ENCODE measurements around the gene METAP1. TPM values are rescaled to one million over a fixed set of nuclear protein-coding genes. Genes with fewer than 3 reads are reported as not detected.

The METAP1 gene
- total and polyA plus RNA-seq, 2 of the 8 experiments (the other 6 are each of a cell fraction or from before 2014, with no cell fraction given) = 50.6 to 85.2 TPM

GRCh38 chr4:99002279-99002678, 6.8 kb downstream of the METAP1 start:
- WGBS, 2 experiments (ENCODE audit: extremely low coverage in 1 of 2, insufficient coverage in 1 of 2, insufficient read length in 1 of 2, insufficient replicate concordance in 2 of 2, low coverage in 1 of 2, low lambda C conversion rate in 2 of 2, missing lambda C conversion rate in 1 of 2) = 79% methylated on average over 3 of the region's 3 CpGs; no CpG with 5 or more reads in 1 of the 2 experiments
- H2BK15ac ChIP-seq (ENCODE audit: low read length) = no peak overlapping the region
- peaks cover 5% of the 10 kb centered on the region; the same call in 1 of the 2 replicates for H3K79me1 ChIP-seq (ENCODE audit: low read depth, low read length)
- H4K8ac ChIP-seq (ENCODE audit: extremely low read depth, insufficient read depth, low read length) = no peak overlapping the region
- no peak for TF ChIP-seq SIN3A (conservative IDR thresholded peaks at IDR 0.05 in 1 of 2, IDR thresholded peaks at IDR 0.05 in 1 of 2; ENCODE audit: low read depth in 1 of 2, low read length in 2 of 2)
- TF ChIP-seq EZH2 (IDR thresholded peaks at IDR 0.05; ENCODE audit: low read depth, low read length, severe bottlenecking) = no peak
- FAIRE-seq (no peak), DNase-seq (ENCODE audit: low read depth in 1 of 2, low spot score in 2 of 2) (no peak)
- H2AK5ac ChIP-seq (ENCODE audit: low read depth, low read length) = no peak overlapping the region
- no peak overlapping the region for H2AFZ ChIP-seq (ENCODE audit: low read length)
- H3K36me3 ChIP-seq (ENCODE audit: control insufficient read depth in 2 of 4, insufficient read depth in 4 of 4, low read length in 3 of 4) = no peaks in the 10 kb centered on the region
- no peak overlapping the region for H4K91ac ChIP-seq (replicated peaks; ENCODE audit: insufficient read length, low read length)
- H2BK12ac ChIP-seq (ENCODE audit: low read depth, low read length) = no peak overlapping the region
- H3K4me1 ChIP-seq (replicated peaks in 1 of 4; ENCODE audit: control insufficient read depth in 3 of 4, insufficient read depth in 4 of 4, low read length in 3 of 4) = peaks cover 0 to 13% (median 8%) of the 10 kb centered on the region in 4 experiments; a peak in 5 of 7 replicates
- H3K56ac ChIP-seq (replicated peaks; ENCODE audit: insufficient read length, low read depth, low read length) = no peak overlapping the region
- no peaks in the 10 kb centered on the region for H3K27me3 ChIP-seq (replicated peaks in 1 of 4; ENCODE audit: control insufficient read depth in 3 of 4, extremely low read depth in 1 of 4, insufficient read depth in 3 of 4, low read length in 3 of 4)
- H3K4ac ChIP-seq (replicated peaks; ENCODE audit: insufficient read length, low read depth, low read length) = no peak overlapping the region
- POLR2A ChIA-PET (ENCODE audit: partially characterized antibody) = interaction anchor here (0.9 kb wide), 1 partner anchor 10 kb away, joined by 3 read pairs; no protein-coding TSS in a partner anchor
- H3K4me2 ChIP-seq (ENCODE audit: insufficient read depth in 1 of 2, low read depth in 2 of 2, low read length in 2 of 2) = no peak overlapping the region
- H3K27ac ChIP-seq (ENCODE audit: low read depth, low read length) = no peak overlapping the region
- no peak overlapping the region for H3K23ac ChIP-seq (ENCODE audit: insufficient read length)
- peaks cover 23 to 29% of the 10 kb centered on the region in 2 experiments for H4K20me1 ChIP-seq (replicated peaks in 1 of 2; ENCODE audit: control insufficient read depth in 1 of 2, insufficient read depth in 2 of 2, low read length in 2 of 2)
- no peak overlapping the region for H3K4me3 ChIP-seq (ENCODE audit: extremely low read depth in 1 of 4, insufficient read depth in 2 of 4, low read depth in 3 of 4, low read length in 4 of 4)
- H4K5ac ChIP-seq (ENCODE audit: insufficient read length, low read depth, low read length) = no peak overlapping the region
- no peaks in the 10 kb centered on the region for H3K23me2 ChIP-seq (ENCODE audit: low read depth, low read length)
- CTCF ChIA-PET (ENCODE audit: partially characterized antibody) = interaction anchor here (0.6 to 2.5 kb wide), 2 partner anchors 54 to 436 kb away, joined by 3 to 11 read pairs; no protein-coding TSS in a partner anchor
- no peak overlapping the region for H2BK120ac ChIP-seq (replicated peaks; ENCODE audit: low read depth, low read length)
- H3K9ac ChIP-seq (replicated peaks in 1 of 4; ENCODE audit: extremely low read depth in 1 of 4, low read depth in 3 of 4, low read length in 3 of 4) = no peak overlapping the region
- no peak overlapping the region for H3K14ac ChIP-seq (ENCODE audit: insufficient read length)
- peaks cover 39 to 100% of the 10 kb centered on the region in 2 experiments for H3K79me2 ChIP-seq (ENCODE audit: control insufficient read depth in 1 of 2, insufficient read depth in 2 of 2, low read length in 2 of 2)
- H2BK20ac ChIP-seq (ENCODE audit: low read length) = no peak overlapping the region
- no peak overlapping the region for H2BK5ac ChIP-seq (ENCODE audit: low read depth, low read length)
- no peaks in the 10 kb centered on the region for H3K9me3 ChIP-seq (ENCODE audit: insufficient read depth in 2 of 2, low read depth in 1 of 2, low read length in 1 of 2)
- no peak overlapping the region for H3K18ac ChIP-seq (ENCODE audit: extremely low read depth, low read length)
